Hepatocyte (in vitro differentiated cells): ENCODE data around the gene CNP. TPM values are rescaled to one million over a fixed set of nuclear protein-coding genes. Genes with fewer than 3 reads are reported as not detected.

Experiments
- DNase-seq: peaks from one replicate; pipeline ENCODE4 v3.0.0-alpha.2; 2016; ENCODE audit warnings: low spot score
- H2AFZ ChIP-seq: fragments of 200-600 bp; sonication (generic); 2 replicates; pipeline ENCODE4 v1.6.0; 2016; ENCODE audit warnings: antibody characterized with exemption, mild to moderate bottlenecking
- H3K27ac ChIP-seq: fragments of 200-600 bp; sonication (generic); 2 replicates; pipeline ENCODE4 v1.5.1; 2016; ENCODE audit warnings: mild to moderate bottlenecking
- H3K27me3 ChIP-seq: fragments of 200-600 bp; sonication (generic); 2 replicates; pipeline ENCODE4 v1.6.1; 2016
- H3K36me3 ChIP-seq: fragments of 200-600 bp; sonication (generic); replicated peaks from 2 replicates; pipeline ENCODE4 v1.5.1; 2016; ENCODE audit warnings: low read depth; ENCODE audit not compliant: insufficient read depth
- H3K4me1 ChIP-seq: fragments of 200-600 bp; sonication (generic); 2 replicates; pipeline ENCODE4 v1.5.1; 2016; ENCODE audit warnings: mild to moderate bottlenecking, moderate library complexity; ENCODE audit not compliant: insufficient read depth
- H3K4me2 ChIP-seq: fragments of 200-600 bp; sonication (generic); 2 replicates; pipeline ENCODE4 v1.6.0; 2016
- H3K4me3 ChIP-seq: fragments of 200-600 bp; sonication (generic); 2 replicates; pipeline ENCODE4 v1.5.1; 2016; ENCODE audit warnings: mild to moderate bottlenecking
- H3K79me2 ChIP-seq: fragments of 200-600 bp; sonication (generic); 2 replicates; pipeline ENCODE4 v1.6.0; 2017; ENCODE audit warnings: mild to moderate bottlenecking
- H3K9me2 ChIP-seq: fragments of 200-600 bp; sonication (generic); replicated peaks from 2 replicates; pipeline ENCODE4 v1.6.0; 2017; ENCODE audit warnings: mild to moderate bottlenecking; ENCODE audit not compliant: insufficient read depth
- H3K9me3 ChIP-seq: fragments of 200-600 bp; sonication (generic); 2 replicates; pipeline ENCODE4 v1.5.1; 2016; ENCODE audit warnings: low read depth, mild to moderate bottlenecking
- H4K20me1 ChIP-seq: fragments of 200-600 bp; sonication (generic); 2 replicates; pipeline ENCODE4 v1.6.0; 2016; ENCODE audit warnings: mild to moderate bottlenecking; ENCODE audit not compliant: insufficient read depth, poor library complexity, severe bottlenecking
- CTCF ChIP-seq: fragments of 200-600 bp; sonication (generic); IDR thresholded peaks from 2 replicates; pipeline ENCODE4 v1.5.1; 2016; ENCODE audit warnings: antibody characterized with exemption, mild to moderate bottlenecking; ENCODE audit not compliant: poor library complexity
- EZH2 ChIP-seq: fragments of 200-600 bp; sonication (generic); IDR thresholded peaks from 2 replicates; pipeline ENCODE4 v1.6.1; 2016; ENCODE audit warnings: antibody characterized with exemption, mild to moderate bottlenecking, borderline replicate concordance
- EZH2phosphoT487 ChIP-seq: fragments of 200-600 bp; sonication (generic); IDR thresholded peaks from one replicate; pipeline ENCODE4 v1.6.1; 2018; ENCODE audit warnings: antibody characterized with exemption, mild to moderate bottlenecking, low read depth, moderate library complexity; ENCODE audit not compliant: unreplicated experiment, severe bottlenecking
- WGBS: methylation state at CpG from one replicate; pipeline ENCODE4 v1.1.6; 2016; ENCODE audit warnings: low lambda C conversion rate; ENCODE audit errors: missing lambda C conversion rate; 5-methylcytosine and 5-hydroxymethylcytosine counted together
- polyA plus RNA-seq: library from polyadenylated mRNA; unstranded; fragments of >200 nt; fragmentation: Nextera tagmentation; extraction: Ambion mirVana; gene quantifications from 2 replicates; pipeline ENCODE4 v1.2.1, GENCODE V29; 2016
- total RNA-seq: library from RNA; depleted of rRNA; stranded (reverse); fragments of >200 nt; gene quantifications from 2 replicates; pipeline ENCODE4 v1.2.3, GENCODE V29; 2014

The CNP gene
- total and polyA plus RNA-seq, 2 experiments from 2014 or later = 61.4 to 97.0 TPM

GRCh38 chr17:41920580-41920955, 46.0 kb upstream of the CNP start:
- no peaks in the 10 kb centered on the region for H3K9me2 ChIP-seq
- TF ChIP-seq CTCF (no peak), EZH2phosphoT487 (no peak), EZH2 (no peak)
- no peaks in the 10 kb centered on the region for H3K27me3 ChIP-seq
- peaks cover 23% of the 10 kb centered on the region for H4K20me1 ChIP-seq
- no peak for DNase-seq
- H3K27ac ChIP-seq = no peak overlapping the region
- no peak overlapping the region for H3K4me3 ChIP-seq
- no peak overlapping the region for H3K4me2 ChIP-seq
- H2AFZ ChIP-seq = no peak overlapping the region
- no peaks in the 10 kb centered on the region for H3K9me3 ChIP-seq
- H3K4me1 ChIP-seq = peaks cover 30% of the 10 kb centered on the region
- 97% methylated on average over 5 of the region's 5 CpGs for WGBS
- H3K36me3 ChIP-seq = no peaks in the 10 kb centered on the region
- peaks cover 30% of the 10 kb centered on the region for H3K79me2 ChIP-seq

GRCh38 chr17:41925991-41926590, 40.5 kb upstream of the CNP start:
- H3K9me3 ChIP-seq = no peaks in the 10 kb centered on the region
- 94% methylated on average over 7 of the region's 7 CpGs for WGBS
- H3K27ac ChIP-seq = no peak overlapping the region
- no peak overlapping the region for H2AFZ ChIP-seq
- no peaks in the 10 kb centered on the region for H3K27me3 ChIP-seq
- H3K9me2 ChIP-seq = no peaks in the 10 kb centered on the region
- H4K20me1 ChIP-seq = no peaks in the 10 kb centered on the region
- no peaks in the 10 kb centered on the region for H3K36me3 ChIP-seq
- H3K4me1 ChIP-seq = no peaks in the 10 kb centered on the region
- no peak for DNase-seq
- H3K4me2 ChIP-seq = no peak overlapping the region
- no peak overlapping the region for H3K4me3 ChIP-seq
- peaks cover 17% of the 10 kb centered on the region for H3K79me2 ChIP-seq
- TF ChIP-seq EZH2 (no peak), EZH2phosphoT487 (no peak), CTCF (no peak)

- Histone ChIP-seq H4K20me1 (no peaks in the 10 kb centered on the region), H2AFZ (no peak overlapping the region), H3K27me3 (no peaks in the 10 kb centered on the region), H3K4me1 (no peaks in the 10 kb centered on the region), H3K27ac (no peak overlapping the region), H3K4me2 (peak overlapping the region; percentile 76), H3K9me2 (no peaks in the 10 kb centered on the region), H3K4me3 (no peak overlapping the region), H3K9me3 (no peaks in the 10 kb centered on the region), H3K36me3 (no peaks in the 10 kb centered on the region), H3K79me2 (peaks cover 17% of the 10 kb centered on the region)
- 76% methylated on average over 6 of the region's 6 CpGs for WGBS
- no peak for TF ChIP-seq CTCF
- TF ChIP-seq EZH2phosphoT487 = no peak
- no peak for TF ChIP-seq EZH2
- DNase-seq = no peak
Measured at GRCh38 chr17:41928693-41929251, 37.8 kb upstream of the CNP start.
